ENCODE results near the gene TEN1.
"Not testable (repeated sequence)": the region's sequence is repeated elsewhere in the genome, so short reads cannot be mapped to it uniquely, and the experiment has no call there.

The TEN1 gene, protein sequence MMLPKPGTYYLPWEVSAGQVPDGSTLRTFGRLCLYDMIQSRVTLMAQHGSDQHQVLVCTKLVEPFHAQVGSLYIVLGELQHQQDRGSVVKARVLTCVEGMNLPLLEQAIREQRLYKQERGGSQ

DNA sequence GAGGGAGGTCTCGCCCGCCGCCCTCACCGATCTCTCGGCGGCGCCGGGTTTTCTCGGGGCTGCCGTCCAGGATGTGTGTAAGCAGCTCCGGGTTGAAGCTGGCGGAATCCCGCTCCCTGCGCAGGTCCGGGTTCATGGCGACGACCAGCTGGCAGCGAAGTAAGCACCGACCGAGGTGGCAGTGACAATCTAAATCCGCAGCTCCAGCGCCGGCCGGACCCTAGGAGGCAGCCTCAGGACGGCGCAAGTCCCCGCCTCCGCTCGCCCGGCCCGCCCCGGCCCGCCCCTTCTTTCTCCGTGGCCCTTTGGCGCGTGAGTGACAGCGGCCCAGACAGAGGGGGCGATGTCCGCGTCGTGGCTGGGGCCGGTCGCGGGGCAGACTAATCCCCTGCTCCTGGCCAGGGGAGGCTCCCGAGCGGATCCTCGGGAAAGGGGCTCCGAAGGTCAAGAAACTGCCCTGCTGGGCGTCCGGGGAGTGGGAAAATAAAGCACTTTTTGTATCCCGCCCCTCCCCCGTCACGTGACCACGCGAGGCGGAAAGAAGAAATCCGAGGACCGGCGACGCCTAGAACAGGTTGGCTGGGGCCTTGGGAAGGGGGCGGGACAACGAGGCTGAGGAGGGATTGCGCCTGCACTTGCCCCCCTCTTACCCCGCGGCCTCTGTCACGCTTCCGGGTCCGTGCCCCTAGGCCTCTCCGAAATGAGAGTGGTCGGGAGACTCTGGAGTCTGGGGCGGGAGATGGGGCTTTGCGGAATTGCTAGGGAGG lies at the start of gene TEN1, which contains the start of gene ACOX1:
TEN1 (plus strand) TSS at position 303 of the 767 bp plus-strand sequence. CDS start 6,953 bp downstream, outside the sequence.
ACOX1 (minus strand) TSS at position 229 of the 767 bp plus-strand sequence; CDS start at position 136, 93 bp downstream.
- DNase-seq, result peak; percentile 75 to 99 (median 96)

DNA sequence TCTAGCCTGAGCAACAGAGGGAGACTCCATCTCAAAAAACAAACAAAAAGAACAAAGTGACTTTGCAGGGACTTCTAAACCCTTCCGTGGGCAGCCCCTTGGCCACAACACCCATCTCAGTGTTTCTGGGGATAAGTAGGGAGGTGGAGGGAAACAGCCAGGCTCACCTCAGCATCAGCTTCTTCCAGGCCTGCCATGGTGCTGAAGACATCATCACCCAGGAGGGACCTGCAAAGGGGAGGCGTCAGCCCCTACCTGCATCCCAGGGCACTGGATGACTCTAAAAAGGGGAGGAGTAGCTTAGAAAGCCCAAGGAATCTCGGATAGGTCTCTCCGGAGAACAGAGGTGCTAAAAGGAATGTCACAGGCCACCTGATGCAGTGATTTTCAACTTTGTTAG lies 48.0 kb upstream of the TEN1 start:
- DNase-seq, result no peak

DNA sequence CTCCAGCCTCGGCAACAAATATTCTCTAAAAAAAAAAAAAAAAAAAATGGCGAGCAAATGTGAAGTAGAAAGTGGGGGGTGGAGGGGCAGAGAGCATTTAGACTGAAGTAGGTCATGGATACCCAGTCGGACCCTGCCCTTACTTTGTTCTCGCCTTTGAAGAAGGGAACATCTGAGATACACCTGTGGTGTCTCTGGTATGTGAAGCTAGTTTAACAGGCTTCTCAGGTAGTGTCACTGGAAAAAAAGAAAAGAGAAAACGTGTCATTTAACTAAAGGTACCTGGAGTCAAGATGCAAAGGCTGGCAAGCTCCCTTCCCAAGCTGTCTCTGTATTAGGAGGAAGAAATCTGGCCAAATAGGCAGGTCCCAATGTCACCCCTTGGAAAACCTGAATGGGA lies 46.2 kb upstream of the TEN1 start:
- no peak for DNase-seq

DNA sequence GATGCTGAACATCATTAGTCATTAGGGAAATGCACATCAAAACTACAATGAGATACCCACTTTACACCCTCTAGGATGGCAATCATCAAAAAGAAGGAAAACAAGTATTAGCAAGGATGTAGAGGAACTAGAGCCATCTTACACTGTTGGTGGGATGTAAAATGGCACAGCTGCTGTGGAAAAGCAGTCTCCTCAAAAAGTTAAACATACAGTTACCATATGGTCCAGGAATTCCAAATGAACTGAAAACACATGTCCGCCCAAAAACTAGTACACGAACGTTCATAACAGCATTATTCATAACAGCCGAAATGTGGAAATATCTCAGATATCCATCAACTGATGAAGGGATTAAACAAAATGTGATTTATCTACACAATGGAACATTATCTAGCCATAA lies 45.2 kb upstream of the TEN1 start:
- DNase-seq, result no peak

DNA sequence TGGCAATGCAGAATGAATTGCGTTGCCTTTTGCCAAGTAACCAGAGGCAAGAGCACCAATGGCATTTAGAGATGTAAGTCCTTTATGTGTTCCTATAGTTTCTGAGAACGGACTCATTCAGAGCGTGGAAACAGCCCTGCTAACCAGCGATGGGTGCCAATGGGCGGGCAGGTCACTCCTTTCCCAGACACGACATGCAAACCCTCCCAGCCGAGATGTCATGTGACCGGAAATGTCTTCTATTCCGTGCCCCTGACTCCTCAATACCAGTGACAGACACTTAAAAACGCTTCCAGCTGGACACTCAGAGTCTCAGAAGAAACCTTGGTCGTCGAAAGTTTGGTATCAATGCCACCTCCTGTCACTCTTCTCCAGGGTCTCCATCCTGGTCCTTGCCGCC lies 41.4 kb upstream of the TEN1 start:
- no peak for DNase-seq

DNA sequence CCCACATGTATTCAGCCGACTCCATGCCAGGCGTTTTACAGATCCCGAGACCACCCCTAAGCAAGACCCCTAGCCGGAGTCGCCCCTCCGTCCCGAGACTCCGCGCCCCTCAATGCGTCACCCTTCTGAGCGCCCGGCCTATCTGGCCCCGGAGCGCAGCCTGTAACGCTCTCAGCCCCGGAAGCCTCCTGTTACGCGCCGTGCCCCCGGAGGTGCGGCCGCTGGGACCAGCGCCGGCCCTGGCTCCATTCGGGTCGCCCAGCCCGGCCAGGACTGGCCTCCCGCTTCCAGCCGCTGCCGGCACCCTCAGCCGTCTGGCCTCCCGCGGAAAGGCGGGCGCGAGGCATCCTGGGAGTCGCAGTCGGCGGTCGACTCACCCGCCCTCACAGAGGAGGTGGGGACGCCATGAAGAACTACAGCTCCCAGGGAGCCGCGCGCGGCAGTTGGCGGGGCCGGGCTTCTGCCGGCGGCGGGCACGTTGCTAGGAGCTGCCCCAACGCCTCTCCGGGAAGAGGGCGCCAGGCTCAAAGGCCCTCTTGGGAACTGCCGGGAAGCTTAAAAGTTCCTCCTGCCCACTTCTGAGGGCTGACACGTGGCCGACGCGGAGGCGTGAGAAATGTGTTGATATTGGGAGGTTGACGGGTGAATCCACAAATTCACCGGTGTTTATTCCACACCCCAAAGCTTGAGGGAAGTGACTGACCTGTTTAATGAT lies 38.2 kb upstream of the TEN1 start, which contains the start of gene FBF1:
FBF1 (minus strand) TSS at position 316 of the 715 bp plus-strand sequence. CDS start 2,893 bp downstream, outside the sequence.
- DNase-seq, result peak; percentile 34 to 97 (median 92)

DNA sequence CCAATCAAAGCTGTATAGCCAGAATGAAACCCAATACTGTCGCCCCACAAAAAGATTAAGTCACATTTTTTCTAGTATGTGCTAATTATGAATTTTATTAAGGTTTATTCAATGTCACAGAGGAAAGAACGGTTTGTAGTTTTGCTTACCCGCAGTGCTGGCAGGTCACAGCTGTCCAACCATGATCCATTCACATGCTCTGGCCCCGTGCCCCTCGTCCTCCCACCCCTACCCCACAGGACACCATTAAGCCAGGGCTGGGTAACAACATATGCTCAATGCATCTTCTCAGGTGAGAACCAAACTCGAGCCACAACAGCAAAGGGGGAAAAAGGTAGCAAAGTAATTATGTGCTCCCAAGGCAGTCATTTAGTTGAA lies 37.6 kb upstream of the TEN1 start:
- DNase-seq, result no peak

DNA sequence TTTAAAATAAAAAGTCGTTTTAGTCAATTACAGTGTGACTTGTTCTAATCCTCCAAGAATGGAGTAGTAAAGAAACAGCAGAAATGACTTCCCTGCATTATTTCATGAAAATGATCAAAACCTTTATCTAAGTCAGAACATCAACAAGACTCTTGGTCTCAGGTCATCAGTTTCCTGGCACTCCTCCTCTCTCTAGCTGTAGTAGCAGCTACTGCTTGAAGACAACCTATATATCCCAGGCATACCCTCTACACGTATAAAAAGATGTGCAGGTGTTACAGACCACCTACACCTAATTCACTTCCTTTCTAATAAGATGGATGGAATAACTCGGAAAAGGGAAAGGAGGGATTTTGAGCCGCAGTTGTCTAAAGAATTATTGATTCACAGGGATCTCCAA lies 36.6 kb upstream of the TEN1 start:
- DNase-seq, result no peak

DNA sequence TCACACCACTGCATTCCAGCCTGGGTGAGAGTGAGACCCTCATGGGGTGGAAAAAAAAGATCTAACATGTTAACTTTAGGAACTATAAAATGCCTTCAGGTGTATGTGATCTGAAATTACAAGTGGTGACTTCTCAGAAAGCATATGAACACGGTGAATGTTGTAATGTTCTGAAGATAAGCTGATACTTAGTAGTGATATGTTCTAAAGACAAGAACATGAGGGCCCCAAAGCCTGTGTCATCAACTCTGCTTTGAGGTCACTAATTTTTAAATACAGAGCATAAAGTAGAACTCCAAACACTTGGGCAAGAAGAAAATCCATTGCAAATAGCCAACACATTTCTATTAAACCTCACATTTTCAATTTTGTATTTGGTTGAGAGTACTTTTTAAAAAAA lies 35.5 kb upstream of the TEN1 start:
- no peak for DNase-seq

DNA sequence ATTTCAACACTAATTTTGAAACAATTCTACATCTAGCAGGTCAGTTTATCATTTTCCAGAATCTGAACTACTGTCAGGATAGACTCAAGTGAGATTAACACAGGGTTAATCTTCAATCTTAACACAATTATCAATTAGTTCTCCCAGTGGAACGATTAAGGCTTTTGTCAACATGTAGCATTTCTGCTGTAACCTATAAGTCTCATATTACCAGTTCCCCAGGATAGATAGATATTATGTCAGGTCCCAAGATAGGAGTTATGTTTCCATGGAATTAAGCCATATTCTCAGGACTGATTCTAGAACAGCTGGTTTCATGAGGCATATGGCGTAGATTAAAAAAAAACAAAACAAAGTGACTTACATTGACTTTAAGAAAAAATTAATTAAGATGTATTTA lies 33.8 kb upstream of the TEN1 start:
- no peak for DNase-seq

DNA sequence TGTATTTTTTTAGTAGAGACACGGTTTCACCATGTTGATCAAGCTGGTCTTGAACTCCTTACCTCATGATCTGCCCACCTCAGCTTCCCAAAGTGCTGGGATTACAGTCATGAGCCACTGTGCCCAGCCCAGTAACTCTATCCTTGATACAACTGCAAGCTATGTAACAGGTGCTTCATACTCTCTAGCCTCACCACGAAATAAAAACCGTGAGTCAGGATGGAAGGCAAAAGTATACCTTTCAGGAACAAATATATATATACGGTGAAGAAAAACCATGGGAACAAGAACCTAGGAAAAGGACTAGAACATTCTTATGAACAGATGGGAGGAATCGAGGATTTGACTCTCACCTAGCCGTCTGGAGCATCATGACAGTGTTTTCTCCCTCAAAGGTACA lies 28.6 kb upstream of the TEN1 start:
- no peak for DNase-seq

DNA sequence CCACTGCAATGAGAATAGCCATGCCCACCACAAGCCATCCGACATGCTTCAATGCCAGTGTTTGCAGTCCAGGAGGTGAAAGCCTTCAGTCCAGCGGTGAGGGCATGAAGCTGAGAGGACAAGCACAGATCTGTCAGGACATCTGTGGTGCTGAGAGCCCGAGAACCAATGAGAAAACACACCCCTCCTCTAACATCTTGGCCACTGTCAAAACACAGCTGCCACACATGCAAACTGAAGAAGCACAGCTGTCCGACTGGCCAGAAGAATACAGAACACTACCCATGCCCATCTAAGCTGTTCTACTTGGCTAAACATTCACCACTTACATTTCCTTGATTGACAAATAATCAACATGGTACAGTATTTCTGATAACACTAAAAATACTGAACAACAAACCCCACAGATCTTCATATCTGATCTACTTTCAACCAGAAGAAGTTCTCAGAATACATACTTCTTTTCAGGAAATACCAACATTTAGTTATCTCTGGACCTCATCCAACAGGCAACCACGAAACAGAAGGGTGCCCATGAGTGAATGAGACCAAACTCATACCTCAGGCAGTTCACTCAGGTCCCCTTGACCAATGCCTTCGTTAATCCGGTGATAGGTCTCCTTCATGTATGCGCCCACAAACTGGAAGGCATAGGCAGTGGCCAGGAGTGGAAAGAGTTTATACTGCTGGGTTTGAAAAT lies 28.0 kb upstream of the TEN1 start:
- DNase-seq, result no peak

DNA sequence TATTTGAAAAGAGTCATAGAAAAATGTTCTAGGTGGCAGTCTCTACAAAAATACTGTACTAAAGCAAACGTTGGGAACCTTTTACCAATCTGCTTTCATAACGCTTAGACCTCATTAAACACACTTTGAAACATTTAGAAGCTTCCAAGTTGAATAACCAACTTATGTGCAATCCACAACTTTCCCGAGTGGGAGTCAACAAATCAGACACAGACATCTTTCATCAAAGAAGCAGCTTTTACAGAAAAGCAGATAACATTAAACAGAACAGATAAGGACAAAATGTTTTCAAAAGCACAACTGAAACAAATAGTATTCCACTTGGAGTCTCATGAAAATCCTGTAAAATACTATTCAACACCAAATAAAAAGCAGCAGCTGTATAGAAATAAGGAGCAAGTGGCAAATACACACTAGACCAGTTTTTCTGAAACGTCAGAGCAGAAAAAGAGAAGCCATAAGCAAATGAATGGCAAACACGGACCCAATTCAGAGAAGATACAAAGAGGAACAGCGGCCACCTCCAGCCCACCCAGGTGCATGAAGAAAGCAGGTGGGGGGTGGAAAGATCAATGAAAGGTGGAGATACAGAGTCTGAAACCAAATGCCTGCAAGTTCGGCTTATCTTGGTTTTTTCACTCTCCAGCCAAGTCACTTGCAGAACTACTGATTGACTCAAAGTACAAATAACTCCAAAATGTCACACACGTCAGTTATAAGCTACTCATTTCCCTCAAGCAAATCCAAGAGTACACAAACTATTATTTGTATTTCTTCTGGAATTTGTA lies 19.8 kb upstream of the TEN1 start:
- no peak for DNase-seq

DNA sequence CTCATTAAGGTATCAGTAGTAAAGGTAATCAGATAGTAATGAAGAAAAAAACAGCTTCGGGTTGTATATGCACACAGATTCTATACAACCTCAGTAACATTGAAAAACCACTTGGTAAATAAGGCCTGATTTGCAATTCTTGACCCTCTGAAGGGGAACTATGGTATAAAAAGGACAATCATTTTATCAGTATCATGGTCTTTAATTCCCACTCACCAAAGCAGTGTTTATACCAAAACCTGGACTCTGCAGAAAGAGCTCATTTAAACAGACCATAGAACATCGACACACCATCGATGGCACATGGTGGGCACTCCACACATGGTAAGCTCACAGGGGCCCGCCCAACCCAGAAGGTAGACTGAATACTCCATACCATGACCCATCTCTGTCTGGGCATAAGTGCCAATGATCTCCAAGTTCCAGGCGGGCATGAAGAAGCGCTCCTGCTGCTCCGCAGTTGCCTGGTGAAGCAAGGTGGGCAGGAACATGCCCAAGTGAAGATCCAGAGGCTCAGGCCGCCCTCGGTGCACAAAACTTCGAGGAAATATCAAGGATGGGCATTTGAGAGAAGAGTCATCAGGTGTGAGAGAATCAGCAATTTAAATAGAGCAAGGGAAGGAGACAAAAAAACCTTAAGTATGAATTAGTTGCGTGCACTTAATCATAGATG lies 19.1 kb upstream of the TEN1 start:
- no peak for DNase-seq

DNA sequence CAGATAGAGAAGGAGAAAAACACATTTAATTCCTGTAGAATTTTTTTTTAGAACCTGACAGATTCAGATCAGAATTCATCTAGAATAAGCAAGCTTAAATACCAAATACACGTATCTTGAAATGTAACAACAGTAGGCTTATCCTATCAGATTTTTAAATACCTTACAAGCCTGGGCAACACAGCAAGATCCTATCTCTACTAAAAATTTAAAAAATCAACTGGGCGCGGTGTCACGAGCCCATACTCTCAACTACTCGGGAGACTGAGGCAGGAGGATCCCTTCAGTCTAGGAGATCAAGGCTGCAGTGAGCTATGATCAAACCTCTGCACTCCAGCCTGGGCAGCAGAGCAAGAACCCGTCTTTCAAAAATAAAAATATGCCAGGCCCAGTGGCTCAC lies 13.6 kb upstream of the TEN1 start:
- DNase-seq, result no peak

DNA sequence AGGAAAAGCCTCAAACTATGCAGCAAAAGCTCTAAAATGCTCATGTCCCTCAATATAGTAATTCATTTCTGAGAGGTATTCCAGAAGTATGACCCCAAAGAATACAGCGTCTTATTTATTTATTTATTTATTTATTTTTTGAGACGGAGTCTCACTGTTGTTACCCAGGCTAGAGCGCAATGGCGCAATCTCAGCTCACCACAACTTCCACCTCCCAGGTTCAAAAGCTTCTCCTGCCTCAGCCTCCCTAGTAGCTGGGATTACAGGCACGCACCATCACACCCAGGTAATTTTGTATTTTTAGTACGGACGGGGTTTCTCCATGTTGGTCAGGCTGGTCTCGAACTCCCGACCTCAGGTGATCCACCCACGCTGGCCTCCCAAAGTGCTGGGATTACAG lies 10.0 kb upstream of the TEN1 start:
- not testable (repeated sequence) for DNase-seq

DNA sequence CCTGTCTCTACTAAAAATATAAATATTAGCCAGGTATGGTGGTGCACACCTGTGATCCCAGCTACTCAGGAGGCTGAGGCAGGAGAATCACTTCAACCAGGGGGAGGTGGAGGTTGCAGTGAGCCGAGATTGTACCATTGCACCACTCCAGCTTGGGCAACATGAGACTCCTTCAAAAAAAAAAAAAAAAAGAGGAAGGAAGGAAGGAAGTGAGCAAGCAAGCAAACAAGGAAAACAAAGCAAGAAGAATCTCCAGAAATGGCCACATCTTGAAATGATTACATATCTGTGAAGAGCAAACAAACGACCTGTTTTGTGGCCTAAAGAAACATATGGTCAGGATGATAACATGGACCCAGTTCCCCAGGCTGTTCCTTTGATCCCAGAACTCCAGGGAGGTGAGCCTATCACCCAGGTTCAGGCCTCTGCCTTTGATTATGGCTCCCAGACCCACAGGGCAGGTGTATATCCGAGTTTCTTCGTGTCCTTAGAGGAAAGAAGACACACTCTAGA lies 9.0 kb upstream of the TEN1 start:
- no peak for DNase-seq

DNA sequence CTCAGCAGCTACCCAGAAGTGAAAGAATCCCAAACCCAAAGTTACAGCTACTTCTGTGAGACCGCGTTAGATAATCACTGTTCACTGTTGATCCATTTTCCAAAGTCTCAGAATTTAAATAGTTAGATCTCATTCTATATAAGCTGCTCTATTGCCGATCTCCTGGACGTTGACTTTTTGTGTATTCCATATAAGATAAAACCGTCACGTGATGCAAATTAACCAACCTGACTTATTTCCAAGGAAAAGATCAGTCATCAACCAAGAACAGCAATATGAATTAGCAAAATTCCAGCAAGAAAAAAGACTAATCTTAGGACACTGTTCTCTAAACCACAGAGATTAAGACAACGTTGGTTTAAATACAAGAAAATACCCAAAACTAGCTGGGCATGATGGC lies 8.4 kb upstream of the TEN1 start:
- DNase-seq, result no peak

DNA sequence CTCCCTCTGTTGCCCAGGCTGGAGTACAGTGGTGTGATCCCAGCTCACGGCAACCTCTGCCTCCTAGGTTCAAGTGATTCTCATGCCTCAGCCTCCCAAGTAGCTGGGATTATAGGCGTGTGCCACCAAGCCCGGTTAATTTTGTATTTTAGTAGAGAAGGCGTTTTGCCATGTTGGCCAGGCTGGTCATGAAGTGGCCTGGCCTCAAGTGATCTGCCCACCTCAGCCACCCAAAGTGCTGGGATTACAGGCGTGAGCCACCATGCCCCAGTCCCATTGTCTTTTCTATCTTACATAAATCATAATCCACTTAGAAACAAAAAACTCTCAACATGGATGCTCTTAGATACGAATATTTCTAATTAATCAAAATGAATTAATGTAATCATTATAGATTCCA lies 3.9 kb upstream of the TEN1 start:
- not testable (repeated sequence) for DNase-seq

DNA sequence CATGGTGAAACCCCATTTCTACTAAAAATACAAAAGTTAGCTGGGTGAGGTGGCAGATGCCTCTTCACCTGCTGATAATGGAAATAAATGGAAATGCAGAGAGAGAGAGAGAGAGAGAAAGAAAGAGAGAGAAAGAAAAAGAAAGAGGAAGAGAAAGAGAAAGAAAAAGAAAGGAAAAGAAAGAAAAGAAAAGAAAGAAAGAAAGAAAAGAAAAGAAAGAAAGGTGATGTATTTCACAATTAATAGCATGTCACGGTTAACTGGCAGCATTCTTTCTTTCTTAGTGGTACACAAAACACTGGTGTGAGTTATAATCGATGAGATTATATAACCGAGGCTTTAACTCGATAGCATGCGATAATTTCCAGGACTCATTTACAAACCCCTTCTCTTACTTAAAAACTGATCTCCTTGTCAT lies 3.3 kb upstream of the TEN1 start:
- DNase-seq, result no peak

DNA sequence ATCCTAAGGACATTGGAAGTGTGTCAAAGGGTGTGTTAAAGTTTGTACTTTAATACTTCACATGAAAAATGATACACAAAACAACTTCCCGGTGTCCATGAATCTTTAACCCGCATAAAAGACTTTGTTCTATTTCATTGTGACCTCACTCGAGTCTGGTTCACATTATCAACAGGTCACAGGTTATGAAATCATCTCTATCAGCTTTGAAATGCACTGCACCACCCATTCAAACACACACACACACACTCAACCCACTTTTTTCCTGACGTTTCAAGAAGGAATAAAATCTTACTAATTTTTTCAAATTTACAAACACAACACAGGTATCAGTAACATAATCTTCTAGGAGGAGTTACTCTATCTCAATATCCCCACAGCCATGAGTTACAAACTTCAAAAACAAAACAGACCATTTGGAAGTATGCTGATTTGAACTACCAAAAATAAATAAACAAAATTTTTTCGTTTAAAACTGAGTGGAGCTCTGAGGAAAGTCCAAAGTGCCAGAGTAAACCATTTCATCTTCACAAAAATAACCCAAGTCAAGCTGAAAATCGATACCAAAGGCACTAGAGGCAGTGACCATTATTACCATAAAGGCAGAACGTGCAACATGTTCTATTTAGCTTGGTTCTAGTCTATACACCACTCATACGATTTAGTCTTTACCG lies 2.7 kb upstream of the TEN1 start:
- no peak for DNase-seq
